Astrocyte (in vitro differentiated cells and primary cell): ENCODE results near the gene C1QTNF1.

ENCODE experiments used
- EZH2 ChIP-seq: IDR thresholded peaks from 2 replicates; pipeline ENCODE4 v1.6.1; 2012; ENCODE audit warnings: mild to moderate bottlenecking, low read length, inconsistent platforms; ENCODE audit not compliant: insufficient read depth
- TF ChIP-seq, protein P1 (sequence below): IDR thresholded peaks from 2 replicates; pipeline ENCODE4 v1.5.1; 2011; ENCODE audit warnings: low read depth, mild to moderate bottlenecking, inconsistent platforms, low read length, moderate library complexity; ENCODE audit not compliant: insufficient read depth

DNA sequence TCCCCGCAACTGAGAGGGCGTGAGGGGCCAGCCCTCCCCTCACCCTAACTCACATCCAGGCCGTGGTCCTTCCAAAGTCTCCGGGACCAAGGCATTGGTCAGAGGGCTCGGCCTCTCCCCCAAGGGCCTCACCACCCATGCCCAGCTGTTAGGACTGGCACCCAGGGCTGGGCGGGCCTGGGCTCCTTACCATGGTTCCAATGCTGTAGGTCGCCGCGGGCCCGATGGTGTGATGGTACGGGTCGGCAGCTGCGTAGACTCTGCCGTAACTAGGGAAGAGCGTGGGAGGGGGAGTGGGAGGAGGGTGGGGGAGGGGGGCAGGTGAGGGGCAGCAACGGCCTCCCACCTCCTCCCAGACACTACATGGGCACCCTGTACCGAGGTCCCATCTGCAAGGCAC lies 70.3 kb downstream of the C1QTNF1 start:
- TF ChIP-seq, protein P1, sequence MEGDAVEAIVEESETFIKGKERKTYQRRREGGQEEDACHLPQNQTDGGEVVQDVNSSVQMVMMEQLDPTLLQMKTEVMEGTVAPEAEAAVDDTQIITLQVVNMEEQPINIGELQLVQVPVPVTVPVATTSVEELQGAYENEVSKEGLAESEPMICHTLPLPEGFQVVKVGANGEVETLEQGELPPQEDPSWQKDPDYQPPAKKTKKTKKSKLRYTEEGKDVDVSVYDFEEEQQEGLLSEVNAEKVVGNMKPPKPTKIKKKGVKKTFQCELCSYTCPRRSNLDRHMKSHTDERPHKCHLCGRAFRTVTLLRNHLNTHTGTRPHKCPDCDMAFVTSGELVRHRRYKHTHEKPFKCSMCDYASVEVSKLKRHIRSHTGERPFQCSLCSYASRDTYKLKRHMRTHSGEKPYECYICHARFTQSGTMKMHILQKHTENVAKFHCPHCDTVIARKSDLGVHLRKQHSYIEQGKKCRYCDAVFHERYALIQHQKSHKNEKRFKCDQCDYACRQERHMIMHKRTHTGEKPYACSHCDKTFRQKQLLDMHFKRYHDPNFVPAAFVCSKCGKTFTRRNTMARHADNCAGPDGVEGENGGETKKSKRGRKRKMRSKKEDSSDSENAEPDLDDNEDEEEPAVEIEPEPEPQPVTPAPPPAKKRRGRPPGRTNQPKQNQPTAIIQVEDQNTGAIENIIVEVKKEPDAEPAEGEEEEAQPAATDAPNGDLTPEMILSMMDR, result no peak
- no peak for TF ChIP-seq EZH2
